ENCODE data around the gene DTX4.

Gene DTX4

GRCh38 chr11:59180168-59180776, 8.3 kb downstream of the DTX4 start:
- 0 out of 2 replicates have a peak, but pooled peaks cover 3% of the 10 kb centered on the region for H3K27me3 ChIP-seq
- H3K27ac ChIP-seq = no peak overlapping the region
- H3K9ac ChIP-seq = no peak overlapping the region
- TF ChIP-seq Cebpa-rat (IDR thresholded peaks at IDR 0.05) = no peak
- H3K4me2 ChIP-seq = no peak overlapping the region
- H4K20me1 ChIP-seq = no peaks in the 10 kb centered on the region; the same call in 1 of the 2 replicates
- H3K4me1 ChIP-seq = peaks cover 4% of the 10 kb centered on the region; the same call in 1 of the 2 replicates
- H3K9me3 ChIP-seq = peaks cover 24% of the 10 kb centered on the region
- H3K36me3 ChIP-seq = peaks cover 19% of the 10 kb centered on the region; the same call in 1 of the 2 replicates
- no peak overlapping the region for H3K4me3 ChIP-seq

GRCh38 chr11:59180907-59181306, 9.0 kb downstream of the DTX4 start:
- no peak overlapping the region for H3K4me3 ChIP-seq
- H3K9me3 ChIP-seq = peaks cover 24% of the 10 kb centered on the region
- no peaks in the 10 kb centered on the region for H3K27me3 ChIP-seq
- TF ChIP-seq Cebpa-rat (IDR thresholded peaks at IDR 0.05) = no peak
- no peak overlapping the region for H3K27ac ChIP-seq
- H3K4me2 ChIP-seq = no peak overlapping the region
- H3K9ac ChIP-seq = no peak overlapping the region
- H3K36me3 ChIP-seq = peaks cover 20% of the 10 kb centered on the region; the same call in 1 of the 2 replicates
- no peaks in the 10 kb centered on the region for H3K4me1 ChIP-seq
- no peaks in the 10 kb centered on the region; the same call in 1 of the 2 replicates for H4K20me1 ChIP-seq

DNA sequence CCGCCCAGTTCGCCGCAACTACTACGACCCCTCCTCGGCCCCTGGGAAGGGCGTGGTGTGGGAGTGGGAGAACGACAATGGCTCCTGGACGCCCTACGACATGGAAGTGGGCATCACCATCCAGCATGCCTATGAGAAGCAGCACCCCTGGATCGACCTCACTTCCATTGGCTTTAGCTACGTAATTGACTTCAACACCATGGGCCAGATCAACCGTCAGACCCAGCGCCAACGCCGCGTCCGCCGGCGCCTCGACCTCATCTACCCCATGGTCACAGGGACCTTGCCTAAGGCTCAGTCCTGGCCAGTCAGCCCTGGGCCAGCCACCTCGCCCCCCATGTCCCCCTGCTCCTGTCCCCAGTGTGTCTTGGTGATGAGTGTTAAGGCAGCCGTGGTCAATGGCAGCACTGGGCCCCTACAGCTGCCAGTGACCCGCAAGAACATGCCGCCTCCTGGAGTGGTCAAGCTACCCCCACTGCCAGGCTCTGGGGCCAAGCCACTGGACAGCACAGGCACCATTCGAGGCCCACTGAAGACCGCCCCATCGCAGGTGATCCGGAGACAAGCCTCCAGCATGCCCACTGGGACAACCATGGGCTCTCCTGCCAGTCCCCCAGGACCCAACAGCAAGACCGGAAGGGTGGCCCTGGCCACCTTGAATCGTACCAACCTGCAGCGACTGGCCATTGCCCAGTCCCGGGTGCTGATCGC, 10.0 kb downstream of the DTX4 start:
- Histone ChIP-seq H3K4me2 (no peak overlapping the region), H3K4me3 (no peak overlapping the region), H4K20me1 (no peaks in the 10 kb centered on the region), H3K9ac (no peak overlapping the region), H3K27me3 (no peaks in the 10 kb centered on the region), H3K9me3 (peaks cover 24% of the 10 kb centered on the region), H3K36me3 (peaks cover 27% of the 10 kb centered on the region; the same call in 1 of the 2 replicates), H3K27ac (no peak overlapping the region), H3K4me1 (no peaks in the 10 kb centered on the region)
- no peak for TF ChIP-seq Cebpa-rat (IDR thresholded peaks at IDR 0.05)

DNA sequence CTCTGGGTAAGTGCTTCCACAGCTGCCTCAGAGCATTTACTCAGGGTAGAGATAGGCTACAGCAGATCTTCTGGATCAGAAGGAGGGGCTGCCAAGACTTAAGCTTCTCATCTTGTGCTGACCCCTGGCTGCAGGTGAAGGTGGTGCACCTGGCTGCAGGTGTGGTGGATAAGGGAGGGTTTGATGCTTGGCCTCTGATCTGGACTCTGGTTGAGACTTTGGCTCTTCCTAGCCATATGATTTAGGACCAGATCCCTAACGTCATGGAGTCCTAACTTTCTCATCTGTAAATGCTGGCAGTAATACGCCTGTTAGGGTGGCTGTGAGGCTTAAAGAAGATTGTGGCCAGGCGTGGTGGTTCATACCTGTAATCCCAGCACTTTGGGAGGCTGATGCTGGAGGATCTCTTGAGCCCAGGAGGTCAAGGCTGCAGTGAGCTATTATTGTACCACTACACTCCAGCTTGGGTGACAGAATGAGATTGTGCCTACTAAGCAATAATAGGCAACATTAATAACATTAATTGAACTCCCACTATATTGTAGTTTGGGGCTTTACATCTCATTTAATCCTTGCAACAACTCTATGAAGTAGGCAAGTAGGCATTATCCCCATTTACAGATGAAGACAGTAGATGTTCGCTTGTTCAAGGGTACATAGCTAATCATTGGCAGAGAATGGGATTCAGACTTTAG, 10.7 kb downstream of the DTX4 start:
- no peaks in the 10 kb centered on the region for H3K27me3 ChIP-seq
- peaks cover 27% of the 10 kb centered on the region; the same call in 1 of the 2 replicates for H3K36me3 ChIP-seq
- H3K27ac ChIP-seq = no peak overlapping the region
- H3K4me3 ChIP-seq = no peak overlapping the region
- no peak overlapping the region for H3K4me2 ChIP-seq
- no peak for TF ChIP-seq Cebpa-rat (IDR thresholded peaks at IDR 0.05)
- no peaks in the 10 kb centered on the region for H4K20me1 ChIP-seq
- H3K9me3 ChIP-seq = peaks cover 24% of the 10 kb centered on the region
- no peak overlapping the region for H3K9ac ChIP-seq
- H3K4me1 ChIP-seq = no peaks in the 10 kb centered on the region

- Histone ChIP-seq H3K9ac (no peak overlapping the region), H3K9me3 (peaks cover 20% of the 10 kb centered on the region), H3K4me2 (no peak overlapping the region), H3K27ac (no peak overlapping the region), H3K4me1 (no peaks in the 10 kb centered on the region), H4K20me1 (no peaks in the 10 kb centered on the region), H3K36me3 (peaks cover 28% of the 10 kb centered on the region; the same call in 1 of the 2 replicates), H3K4me3 (no peak overlapping the region), H3K27me3 (no peaks in the 10 kb centered on the region)
- no peak for TF ChIP-seq Cebpa-rat (IDR thresholded peaks at IDR 0.05)
Observed at GRCh38 chr11:59183771-59184170, 11.8 kb downstream of the DTX4 start.

DNA sequence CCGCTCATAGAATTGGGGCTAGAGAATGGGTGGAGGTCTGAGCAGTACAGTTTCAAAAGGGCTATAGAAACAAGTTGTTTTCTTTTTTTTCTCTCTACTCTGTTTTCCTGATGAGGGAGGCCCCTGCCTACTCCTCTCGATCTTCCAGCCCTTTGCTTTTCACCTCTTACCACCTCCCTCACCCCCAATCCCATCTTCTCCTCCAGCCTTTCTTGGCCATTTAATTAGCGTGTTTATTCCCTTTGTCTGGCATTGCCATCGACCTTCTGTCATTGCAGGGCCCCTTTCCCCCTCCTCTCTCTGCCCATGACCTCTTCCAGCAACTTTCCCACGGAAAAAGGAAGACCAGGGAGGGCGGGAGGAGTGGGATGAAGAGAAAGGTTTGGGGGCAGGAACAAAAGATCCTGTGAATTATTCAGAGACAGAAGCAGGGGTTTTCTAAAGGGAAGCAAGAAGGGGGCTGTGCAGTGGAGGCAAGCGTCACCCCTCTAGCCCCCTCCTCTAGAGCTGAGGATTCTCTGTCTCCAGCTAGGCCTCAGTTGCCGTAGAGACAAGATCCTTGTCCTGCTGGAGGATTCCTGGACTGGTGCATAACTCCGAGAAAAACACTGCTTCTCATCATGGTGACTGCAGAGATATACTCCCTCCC, 12.9 kb downstream of the DTX4 start:
- no peak overlapping the region for H3K4me3 ChIP-seq
- H4K20me1 ChIP-seq = no peaks in the 10 kb centered on the region
- H3K36me3 ChIP-seq = peaks cover 38% of the 10 kb centered on the region; the same call in 1 of the 2 replicates
- H3K9me3 ChIP-seq = peaks cover 10% of the 10 kb centered on the region
- no peak overlapping the region for H3K9ac ChIP-seq
- peaks cover 4% of the 10 kb centered on the region for H3K4me1 ChIP-seq
- no peak overlapping the region for H3K4me2 ChIP-seq
- no peak overlapping the region for H3K27ac ChIP-seq
- H3K27me3 ChIP-seq = no peaks in the 10 kb centered on the region
- TF ChIP-seq Cebpa-rat (IDR thresholded peaks at IDR 0.05) = no peak

- Histone ChIP-seq H3K27me3 (no peaks in the 10 kb centered on the region), H3K36me3 (peaks cover 43% of the 10 kb centered on the region; the same call in 1 of the 2 replicates), H3K4me1 (peaks cover 8% of the 10 kb centered on the region), H3K27ac (no peak overlapping the region), H3K4me2 (no peak overlapping the region), H3K4me3 (no peak overlapping the region), H3K9ac (no peak overlapping the region), H3K9me3 (peaks cover 3% of the 10 kb centered on the region), H4K20me1 (no peaks in the 10 kb centered on the region)
- TF ChIP-seq Cebpa-rat (IDR thresholded peaks at IDR 0.05) = no peak
Observed at GRCh38 chr11:59185386-59185945, 13.5 kb downstream of the DTX4 start.

DNA sequence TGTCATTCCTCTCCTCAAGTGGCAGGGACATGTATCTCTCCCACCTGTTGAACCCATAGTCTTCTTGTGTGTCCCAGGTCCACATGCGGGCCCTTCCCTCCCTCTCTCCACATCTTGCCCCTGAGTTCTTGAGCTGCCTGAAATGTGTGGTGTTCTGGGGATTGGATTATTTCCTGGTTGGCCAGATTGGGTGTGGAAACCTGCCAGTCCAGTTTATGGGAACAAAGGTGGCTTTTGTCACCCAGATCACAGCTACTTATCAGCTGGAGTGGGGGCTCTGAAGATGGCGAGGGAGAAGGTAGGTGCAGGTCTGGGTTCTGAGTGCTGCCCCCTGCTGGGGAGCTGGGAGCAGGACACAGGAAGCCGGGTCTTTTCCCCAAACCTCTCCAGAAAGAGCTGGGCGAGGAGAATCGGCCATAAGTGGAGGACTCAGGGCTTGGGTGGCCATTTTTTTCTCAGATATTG, 14.2 kb downstream of the DTX4 start:
- no peak for TF ChIP-seq Cebpa-rat (IDR thresholded peaks at IDR 0.05)
- peaks cover 48% of the 10 kb centered on the region; the same call in 1 of the 2 replicates for H3K36me3 ChIP-seq
- no peak overlapping the region for H3K9ac ChIP-seq
- no peak overlapping the region for H3K4me2 ChIP-seq
- H3K4me3 ChIP-seq = no peak overlapping the region
- H3K4me1 ChIP-seq = peaks cover 8% of the 10 kb centered on the region
- no peaks in the 10 kb centered on the region for H3K27me3 ChIP-seq
- H3K9me3 ChIP-seq = no peaks in the 10 kb centered on the region
- no peak overlapping the region for H3K27ac ChIP-seq
- H4K20me1 ChIP-seq = no peaks in the 10 kb centered on the region

GRCh38 chr11:59187035-59187434, 15.1 kb downstream of the DTX4 start:
- Histone ChIP-seq H3K4me1 (peaks cover 8% of the 10 kb centered on the region), H3K27ac (no peak overlapping the region), H3K4me2 (no peak overlapping the region), H3K9me3 (no peaks in the 10 kb centered on the region), H3K4me3 (no peak overlapping the region), H3K9ac (no peak overlapping the region), H3K27me3 (no peaks in the 10 kb centered on the region), H3K36me3 (peaks cover 52% of the 10 kb centered on the region; the same call in 1 of the 2 replicates), H4K20me1 (no peaks in the 10 kb centered on the region)
- no peak for TF ChIP-seq Cebpa-rat (IDR thresholded peaks at IDR 0.05)
